H9 (cell line): Measurements from ENCODE around the gene LMNTD2. TPM values are rescaled to one million over a fixed set of nuclear protein-coding genes. Genes with fewer than 3 reads are reported as not detected.

Experiments
- DNase-seq: peaks from one replicate; pipeline ENCODE4 v3.0.0-alpha.2; 2017
- H2AFZ ChIP-seq: one replicate; pipeline ENCODE4 v1.6.1; 2013; ENCODE audit warnings: mild to moderate bottlenecking, low read length, control low read depth, moderate library complexity
- H2AK5ac ChIP-seq: 2 replicates; pipeline ENCODE4 v1.6.1; 2013; ENCODE audit warnings: low read length, control low read depth, mixed read lengths; ENCODE audit not compliant: insufficient read length
- H2BK120ac ChIP-seq: one replicate; pipeline ENCODE4 v1.6.1; 2013; ENCODE audit warnings: low read depth, mild to moderate bottlenecking, low read length, control low read depth, inconsistent platforms; ENCODE audit not compliant: poor library complexity, severe bottlenecking
- H2BK12ac ChIP-seq: 2 replicates; pipeline ENCODE4 v1.6.1; 2013; ENCODE audit warnings: low read length, control low read depth, mixed read lengths, low read depth; ENCODE audit not compliant: insufficient read length
- H2BK15ac ChIP-seq: 2 replicates; pipeline ENCODE4 v1.6.1; 2013; ENCODE audit warnings: low read depth, low read length, control low read depth
- H2BK20ac ChIP-seq: one replicate; pipeline ENCODE4 v1.6.1; 2013; ENCODE audit warnings: low read depth, mild to moderate bottlenecking, low read length, control low read depth, inconsistent platforms; ENCODE audit not compliant: poor library complexity, severe bottlenecking
- H2BK5ac ChIP-seq: 2 replicates; pipeline ENCODE4 v1.6.1; 2013; ENCODE audit warnings: low read length, control low read depth, mixed read lengths; ENCODE audit not compliant: insufficient read length
- H3K14ac ChIP-seq: 2 replicates; pipeline ENCODE4 v1.6.1; 2013; ENCODE audit warnings: low read length, control low read depth; ENCODE audit not compliant: insufficient read depth
- H3K18ac ChIP-seq: 2 replicates; pipeline ENCODE4 v1.6.1; 2013; ENCODE audit warnings: low read depth, mild to moderate bottlenecking, mixed read lengths, low read length, control low read depth; ENCODE audit not compliant: insufficient read length
- H3K23ac ChIP-seq: 2 replicates; pipeline ENCODE4 v1.6.1; 2013; ENCODE audit warnings: low read length, control low read depth, mixed read lengths, low read depth; ENCODE audit not compliant: insufficient read length
- H3K23me2 ChIP-seq: 2 replicates; pipeline ENCODE4 v1.6.1; 2013; ENCODE audit warnings: low read depth, mild to moderate bottlenecking, mixed read lengths, low read length, control low read depth; ENCODE audit not compliant: insufficient read length, poor library complexity, severe bottlenecking
- H3K27ac ChIP-seq: 2 replicates; pipeline ENCODE4 v1.5.1; 2013; ENCODE audit warnings: low read length, control low read depth, mixed read lengths, low read depth; ENCODE audit not compliant: insufficient read length
- H3K27me3 ChIP-seq: 2 replicates; pipeline ENCODE4 v1.6.1; 2013; ENCODE audit warnings: low read length, control low read depth, inconsistent platforms; ENCODE audit not compliant: insufficient read depth
- H3K4ac ChIP-seq: 2 replicates; pipeline ENCODE4 v1.6.1; 2013; ENCODE audit warnings: low read depth, mild to moderate bottlenecking, control low read depth, inconsistent platforms, low read length, moderate library complexity
- H3K4me1 ChIP-seq: 2 replicates; pipeline ENCODE4 v1.6.1; 2013; ENCODE audit warnings: low read length, control low read depth, inconsistent platforms; ENCODE audit not compliant: insufficient read depth
- H3K4me2 ChIP-seq: 2 replicates; pipeline ENCODE4 v1.6.1; 2013; ENCODE audit warnings: low read length, control low read depth, mixed read lengths; ENCODE audit not compliant: insufficient read length, insufficient read depth
- H3K56ac ChIP-seq: 2 replicates; pipeline ENCODE4 v1.6.1; 2013; ENCODE audit warnings: low read depth, mild to moderate bottlenecking, mixed read lengths, low read length, control low read depth; ENCODE audit not compliant: insufficient read length
- H3K79me1 ChIP-seq: 2 replicates; pipeline ENCODE4 v1.6.1; 2013; ENCODE audit warnings: low read depth, mild to moderate bottlenecking, moderate library complexity, low read length, control low read depth, inconsistent platforms; ENCODE audit not compliant: insufficient read depth, poor library complexity, severe bottlenecking
- H3K79me2 ChIP-seq: 2 replicates; pipeline ENCODE4 v1.6.1; 2013; ENCODE audit warnings: low read length, control low read depth, inconsistent platforms; ENCODE audit not compliant: insufficient read depth
- H3K9ac ChIP-seq: 2 replicates; pipeline ENCODE4 v1.6.1; 2013; ENCODE audit warnings: low read length, control low read depth, mixed read lengths; ENCODE audit not compliant: insufficient read length; ENCODE audit errors: extremely low read depth
- H3K9me3 ChIP-seq: one replicate; pipeline ENCODE4 v1.6.1; 2013; ENCODE audit warnings: low read depth, low read length, inconsistent platforms; ENCODE audit not compliant: control insufficient read depth
- H3T11ph ChIP-seq: one replicate; pipeline ENCODE4 v1.6.1; 2013; ENCODE audit warnings: mild to moderate bottlenecking, low read length, control low read depth, inconsistent platforms
- H4K20me1 ChIP-seq: one replicate; pipeline ENCODE4 v1.6.1; 2013; ENCODE audit not compliant: control insufficient read depth, insufficient read length, insufficient read depth
- H4K5ac ChIP-seq: 2 replicates; pipeline ENCODE4 v1.6.1; 2013; ENCODE audit warnings: low read depth, mild to moderate bottlenecking, mixed read lengths, low read length, control low read depth; ENCODE audit not compliant: insufficient read length
- H4K8ac ChIP-seq: replicated peaks from 2 replicates; pipeline ENCODE4 v1.6.1; 2013; ENCODE audit warnings: low read length, control low read depth, mixed read lengths, low read depth; ENCODE audit not compliant: insufficient read length
- H4K91ac ChIP-seq: 2 replicates; pipeline ENCODE4 v1.6.1; 2013; ENCODE audit warnings: low read depth, mild to moderate bottlenecking, moderate library complexity, mixed read lengths, low read length, control low read depth; ENCODE audit not compliant: insufficient read length
- H3K27ac Mint-ChIP-seq, 3 experiments: 2 replicates in 2 of 3; 3 replicates in 1 of 3; pipeline ENCODE4 v1.8.0; 2020 to 2021; ENCODE audit warnings: mixed read lengths in 3 of 3, mild to moderate bottlenecking in 1 of 3, moderate library complexity in 1 of 3
- H3K27me3 Mint-ChIP-seq: 2 replicates; pipeline ENCODE4 v1.8.0; 2021; ENCODE audit warnings: low read depth, mild to moderate bottlenecking, moderate library complexity, mixed read lengths
- H3K36me3 Mint-ChIP-seq, 3 experiments: 2 replicates in 2 of 3; 3 replicates in 1 of 3; pipeline ENCODE4 v1.8.0; 2020 to 2021; ENCODE audit warnings: low read depth in 3 of 3, mixed read lengths in 3 of 3; ENCODE audit not compliant: insufficient read depth in 1 of 3
- H3K4me1 Mint-ChIP-seq, 2 experiments: 2 replicates each; pipeline ENCODE4 v1.8.0; 2020; ENCODE audit warnings: mixed read lengths in 2 of 2
- H3K4me3 Mint-ChIP-seq, 2 experiments: 2 replicates in 1 of 2; 3 replicates in 1 of 2; pipeline ENCODE4 v1.8.0; 2020 to 2021; ENCODE audit warnings: mild to moderate bottlenecking in 2 of 2, mixed read lengths in 2 of 2, moderate library complexity in 1 of 2
- H3K9me3 Mint-ChIP-seq, 2 experiments: 2 replicates in 1 of 2; 3 replicates in 1 of 2; pipeline ENCODE4 v1.8.0; 2020; ENCODE audit warnings: mild to moderate bottlenecking in 2 of 2, mixed read lengths in 2 of 2, moderate library complexity in 1 of 2
- CTCF ChIP-seq: fragments of 200-600 bp; sonication (generic); conservative IDR thresholded peaks from 3 replicates; pipeline ENCODE4 v1.8.0; 2021; ENCODE audit warnings: antibody characterized with exemption, mild to moderate bottlenecking
- WGBS: extraction: QIAGEN DNeasy Blood & Tissue Kit; methylation state at CpG from one replicate; pipeline ENCODE4 v1.1.7; 2013; ENCODE audit warnings: missing lambda C conversion rate, low lambda C conversion rate, mixed read lengths; ENCODE audit not compliant: insufficient read length; ENCODE audit errors: extremely low coverage; 5-methylcytosine and 5-hydroxymethylcytosine counted together
- long read RNA-seq: library from polyadenylated mRNA; unstranded; transcript quantifications from one replicate; pipeline ENCODE4 v2.0.0, GENCODE V29; 2020
- total RNA-seq: library from RNA; stranded (reverse); gene quantifications from 2 replicates; pipeline ENCODE4 v1.2.1, GENCODE V29; 2021

The LMNTD2 gene, protein sequence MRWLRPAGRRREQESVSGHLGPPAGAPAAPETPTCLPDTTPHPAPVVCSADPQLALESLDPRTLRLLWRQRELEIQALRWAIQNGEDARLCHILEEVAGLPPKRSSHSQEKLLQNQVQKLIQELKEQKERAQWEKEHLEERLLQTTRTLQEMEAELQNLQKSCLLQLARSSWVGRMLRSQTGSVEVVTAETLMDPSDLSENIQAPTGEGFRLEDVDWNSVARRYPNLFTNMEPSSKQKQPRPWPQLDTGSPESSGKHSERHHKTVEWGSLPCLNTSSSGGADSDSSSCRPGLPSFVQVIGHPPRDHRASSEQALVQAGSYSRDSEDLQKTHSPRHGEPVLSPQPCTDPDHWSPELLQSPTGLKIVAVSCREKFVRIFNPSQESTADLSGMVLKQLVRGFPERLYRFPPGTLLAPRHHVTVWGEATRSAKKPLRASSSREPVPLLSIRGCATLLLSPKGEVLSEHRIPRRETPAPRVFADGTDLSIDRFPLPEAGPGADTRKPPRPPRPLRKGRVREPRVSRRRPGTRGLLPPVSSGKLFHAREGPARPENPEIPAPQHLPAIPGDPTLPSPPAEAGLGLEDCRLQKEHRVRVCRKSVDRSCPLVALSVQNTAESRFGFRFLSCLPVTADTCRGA
- total RNA-seq, result 4.2 and 4.7 TPM in 2 replicates
- long read RNA-seq, partial matches to known transcripts, result 0 of 1 reads
- long read RNA-seq, other reads (novel, unspliced or antisense), result 1 of 1 reads

GRCh38 chr11:560305-561147 is at the start of gene LMNTD2, which contains the start of gene RASSF7:
Gene LMNTD2, minus strand, starts transcription at chr11:560738. Its CDS starts 22 bp downstream, at chr11:560716.
Gene RASSF7, plus strand, starts transcription at chr11:560970. Its CDS starts 799 bp downstream, at chr11:561769.
- no peak within 1 kb of the TSS for H3K27ac ChIP-seq
- H4K8ac ChIP-seq, result no peak within 1 kb of the TSS
- Mint-ChIP-seq H3K4me1 (peaks cover 12 to 29% of the 10 kb centered on the region in 2 experiments), H3K4me3 (peak within 1 kb of the TSS; percentile 83 to 90), H3K27me3 (peaks cover 30% of the 10 kb centered on the region), H3K27ac (peak within 1 kb of the TSS in 2 of 3 experiments; percentile 14 to 82; a peak in 3 of 7 replicates), H3K9me3 (no peaks in the 10 kb centered on the region; a peak in 2 of 5 replicates), H3K36me3 (peaks cover 2 to 11% (median 4%) of the 10 kb centered on the region in 3 experiments; a peak in 5 of 7 replicates)
- peak within 1 kb of the TSS; percentile 74 for H3K4me2 ChIP-seq
- peak within 1 kb of the TSS; percentile 35; the same call in 1 of the 2 replicates for H3K14ac ChIP-seq
- no peak for TF ChIP-seq CTCF
- no peak within 1 kb of the TSS for H2BK5ac ChIP-seq
- H3T11ph ChIP-seq, result no peak within 1 kb of the TSS
- no peak within 1 kb of the TSS for H2BK120ac ChIP-seq
- H2BK15ac ChIP-seq, result no peak within 1 kb of the TSS
- H2AK5ac ChIP-seq, result no peak within 1 kb of the TSS
- peaks cover 12% of the 10 kb centered on the region for H3K23me2 ChIP-seq
- no peaks in the 10 kb centered on the region for H3K79me2 ChIP-seq
- H3K18ac ChIP-seq, result no peak within 1 kb of the TSS
- no peak within 1 kb of the TSS for H3K23ac ChIP-seq
- no peak within 1 kb of the TSS for H2BK20ac ChIP-seq
- peak; percentile 93 for DNase-seq
- H3K9me3 ChIP-seq, result no peaks in the 10 kb centered on the region
- no peak within 1 kb of the TSS for H3K4ac ChIP-seq
- H3K56ac ChIP-seq, result no peak within 1 kb of the TSS
- H3K27me3 ChIP-seq, result peaks cover 5% of the 10 kb centered on the region; the same call in 1 of the 2 replicates
- H4K91ac ChIP-seq, result no peak within 1 kb of the TSS
- no peaks in the 10 kb centered on the region for H3K79me1 ChIP-seq
- H2AFZ ChIP-seq, result no peak within 1 kb of the TSS
- no peaks in the 10 kb centered on the region for H4K20me1 ChIP-seq
- no peaks in the 10 kb centered on the region for H3K4me1 ChIP-seq
- no peak within 1 kb of the TSS for H2BK12ac ChIP-seq
- no CpG with 5 or more reads among the region's 95 CpGs for WGBS
- H4K5ac ChIP-seq, result no peak within 1 kb of the TSS
- peak within 1 kb of the TSS; percentile 23 for H3K9ac ChIP-seq
